GM19372 (cell line): ENCODE measurements around the gene PLXNA1.

Source experiments
- ATAC-seq: cut with Tn5 transposase; IDR thresholded peaks from one replicate; pipeline ENCODE4 v1.9.1; 2021; ENCODE audit warnings: mild to moderate bottlenecking, low read depth, moderate library complexity; ENCODE audit not compliant: unreplicated experiment

The PLXNA1 gene

DNA sequence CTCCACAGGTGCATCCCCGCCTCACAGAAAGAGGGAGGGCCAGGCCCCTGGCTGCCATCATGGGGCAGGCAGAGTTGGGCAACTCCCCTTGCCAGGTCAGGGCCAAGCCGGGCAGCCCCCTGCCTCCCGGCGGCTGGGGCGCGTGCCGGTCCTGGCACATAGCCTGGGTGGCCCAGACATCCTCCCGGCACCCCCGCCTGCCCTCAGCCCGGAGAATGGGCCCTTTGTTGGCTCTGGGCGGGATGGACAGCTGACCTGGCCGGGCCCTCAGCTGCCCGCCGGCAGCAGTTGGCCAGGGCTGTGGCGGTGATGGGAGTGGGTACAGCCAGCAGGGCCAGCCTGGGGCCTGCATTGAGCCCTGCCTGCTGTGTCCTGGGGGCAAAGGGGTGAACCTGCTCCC is 16.5 kb downstream of the PLXNA1 start:
- ATAC-seq = no peak

DNA sequence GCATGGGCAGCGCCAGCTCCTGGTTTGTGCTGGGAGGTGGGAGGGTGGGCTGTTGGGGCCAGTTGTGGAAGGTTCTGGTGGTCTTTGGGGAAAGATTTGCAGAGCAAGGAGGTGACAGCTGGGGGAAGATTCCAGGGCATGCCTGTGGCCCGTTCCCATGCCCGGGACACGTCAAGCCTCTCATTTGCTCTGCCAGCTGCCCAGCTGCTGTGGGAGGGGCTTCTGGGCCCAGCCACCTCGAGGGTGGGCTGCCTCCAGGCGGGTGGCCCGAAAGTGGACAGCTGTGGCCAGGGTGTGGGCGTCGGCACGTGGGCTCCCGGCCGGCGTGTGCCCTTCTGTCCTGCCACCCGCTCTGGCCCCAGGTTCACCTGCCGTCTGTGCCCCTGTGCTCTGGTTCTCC is 17.2 kb downstream of the PLXNA1 start:
- ATAC-seq = no peak

DNA sequence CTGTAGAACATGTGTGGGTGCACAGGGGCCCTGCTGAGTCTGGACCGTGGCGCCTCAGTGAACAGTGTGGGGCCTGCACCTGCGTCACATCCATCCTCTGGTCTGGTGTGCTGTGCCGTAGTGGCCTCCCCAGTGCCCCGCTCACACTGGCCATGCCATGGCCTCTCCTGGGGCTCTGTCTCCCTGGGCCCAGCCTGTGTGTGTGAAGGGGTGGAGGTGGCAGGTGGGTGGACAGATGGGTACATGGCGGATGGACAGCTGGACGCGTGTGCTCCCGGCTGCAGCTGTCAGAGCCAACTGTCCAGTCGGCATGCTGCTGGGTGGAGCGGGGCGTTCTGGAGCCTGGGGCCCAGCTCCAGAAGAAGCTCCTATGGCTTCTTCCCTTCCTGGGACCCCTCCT is 17.8 kb downstream of the PLXNA1 start:
- no peak for ATAC-seq

DNA sequence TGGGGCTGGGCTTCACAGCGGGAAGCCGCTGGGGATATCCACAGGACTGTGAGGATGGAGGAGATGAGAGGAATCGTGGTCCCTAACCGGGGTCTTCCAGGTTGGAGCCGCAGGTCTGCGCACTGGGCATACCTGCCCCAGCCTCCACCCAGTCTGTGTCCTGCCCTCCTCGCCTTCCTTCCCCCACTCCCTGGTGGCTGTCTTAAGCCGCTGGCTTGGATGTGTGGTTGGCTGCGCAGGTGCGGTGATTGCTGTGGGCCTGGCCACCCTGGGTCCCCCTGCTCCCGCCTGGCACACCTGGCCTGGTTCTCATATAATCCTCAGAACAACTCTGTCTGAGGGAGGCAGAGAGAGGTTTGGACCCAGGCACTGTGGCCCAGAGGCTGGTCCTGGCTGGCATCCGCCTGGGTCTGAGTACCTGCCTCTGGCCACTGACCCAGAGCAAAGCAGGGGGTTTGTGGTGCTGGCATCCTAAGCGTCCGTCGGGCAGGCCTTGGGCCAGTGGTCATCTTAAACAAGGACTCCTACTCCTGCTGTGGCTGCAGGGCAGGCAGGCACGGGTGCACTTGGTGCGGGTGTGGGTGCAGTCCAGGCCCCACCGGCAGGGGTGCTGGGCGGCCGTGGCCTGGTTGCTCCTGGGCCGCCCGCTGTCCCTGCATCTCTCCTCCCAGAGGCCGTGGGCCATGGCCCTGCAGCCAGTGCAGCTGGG is 18.7 kb downstream of the PLXNA1 start:
- ATAC-seq = no peak

DNA sequence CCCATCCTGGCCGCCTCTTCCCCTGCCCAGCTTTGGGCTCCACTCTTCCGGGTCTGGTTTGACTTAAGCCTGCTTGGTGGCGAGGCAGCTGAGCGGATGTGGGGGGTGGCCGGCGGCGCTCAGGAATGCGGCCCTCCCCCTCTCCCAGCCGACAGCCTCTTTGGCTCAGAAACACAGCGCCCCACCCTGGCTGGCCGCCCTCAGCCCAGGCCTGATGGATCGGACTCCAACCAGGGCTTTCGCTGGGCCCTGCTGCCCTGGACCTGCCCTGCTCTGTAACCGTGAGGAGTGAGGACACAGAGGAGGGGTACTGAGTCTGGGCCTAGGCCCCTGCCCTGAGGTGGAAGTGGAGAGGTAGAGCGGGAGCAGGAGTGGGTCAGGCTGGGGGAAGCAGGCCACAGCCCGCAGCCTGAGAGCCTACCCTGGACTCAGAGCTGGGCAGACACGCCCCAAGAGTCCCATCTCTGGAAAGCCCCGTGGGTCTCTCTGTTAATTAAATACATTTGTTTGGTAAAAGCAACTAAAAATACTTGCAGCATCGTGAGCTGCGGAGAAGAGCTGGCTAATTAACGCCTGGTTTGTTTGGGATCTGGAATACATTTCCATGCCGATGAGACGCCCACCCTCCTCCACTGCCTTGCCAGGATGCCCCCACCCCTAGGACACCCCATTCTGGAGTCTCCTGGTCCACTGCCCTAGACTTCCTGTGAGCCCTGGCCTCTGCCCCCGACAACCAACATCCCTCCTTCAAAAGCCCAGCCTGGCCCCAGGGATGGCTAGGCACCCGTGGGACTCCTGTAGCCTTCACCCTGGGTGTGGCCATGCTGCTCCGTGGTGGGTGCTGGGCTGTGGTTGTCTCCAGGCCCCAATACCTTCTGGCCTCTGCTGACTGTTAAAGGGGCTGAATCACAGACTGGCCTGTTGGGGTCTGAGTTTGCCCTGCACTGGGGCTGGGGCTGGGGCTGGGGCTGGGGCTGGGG is 19.6 kb downstream of the PLXNA1 start:
- no peak for ATAC-seq

DNA sequence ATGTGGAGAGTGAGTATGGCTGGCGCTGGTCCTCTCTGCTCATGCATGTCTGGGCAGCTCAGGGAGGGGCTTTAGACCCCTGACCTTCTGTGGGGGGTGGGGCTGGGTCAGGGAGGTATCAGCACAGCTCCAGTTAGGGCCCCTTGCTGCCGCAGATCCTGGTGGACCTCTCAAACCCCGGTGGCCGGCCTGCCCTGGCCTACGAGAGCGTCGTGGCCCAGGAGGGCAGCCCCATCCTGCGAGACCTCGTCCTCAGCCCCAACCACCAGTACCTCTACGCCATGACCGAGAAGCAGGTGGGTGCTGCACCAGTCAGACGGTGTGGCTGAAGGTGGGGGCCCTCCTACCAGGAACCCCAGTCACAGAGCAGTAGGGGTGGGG is 20.2 kb downstream of the PLXNA1 start:
- no peak for ATAC-seq

DNA sequence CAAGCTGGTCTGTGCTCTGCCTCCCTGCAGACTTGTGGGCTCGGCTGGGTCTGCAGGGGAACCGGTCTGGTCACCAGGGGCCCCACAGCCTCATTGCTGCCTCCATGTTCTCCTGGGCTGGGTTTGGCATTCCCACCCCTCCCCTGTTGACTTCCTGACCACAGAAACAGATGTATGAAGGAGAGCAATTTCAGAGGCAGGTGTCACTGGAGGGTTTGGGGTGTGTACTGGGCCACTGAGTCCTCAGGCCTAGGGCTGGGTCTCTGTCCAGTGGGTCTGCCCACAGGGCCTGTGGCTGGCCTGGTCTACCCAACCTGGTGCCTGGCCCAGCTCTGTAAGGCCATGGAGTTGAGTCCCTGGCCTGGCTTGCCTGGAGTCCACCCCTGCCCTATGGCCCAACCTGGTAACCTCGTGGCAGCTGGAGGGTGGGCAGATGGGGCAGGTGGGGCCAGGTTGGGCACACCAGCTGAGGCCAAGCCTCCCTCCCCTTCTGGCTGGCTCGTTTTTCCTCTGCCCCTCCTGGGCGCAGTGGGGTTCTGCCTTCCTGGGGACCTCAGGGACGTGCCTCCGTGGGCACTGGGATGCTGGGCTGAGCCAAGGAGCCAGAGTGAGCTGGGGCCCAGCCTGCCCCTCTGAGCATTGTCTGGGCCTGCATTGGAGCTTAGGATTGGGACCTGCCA is 20.8 kb downstream of the PLXNA1 start:
- no peak for ATAC-seq

DNA sequence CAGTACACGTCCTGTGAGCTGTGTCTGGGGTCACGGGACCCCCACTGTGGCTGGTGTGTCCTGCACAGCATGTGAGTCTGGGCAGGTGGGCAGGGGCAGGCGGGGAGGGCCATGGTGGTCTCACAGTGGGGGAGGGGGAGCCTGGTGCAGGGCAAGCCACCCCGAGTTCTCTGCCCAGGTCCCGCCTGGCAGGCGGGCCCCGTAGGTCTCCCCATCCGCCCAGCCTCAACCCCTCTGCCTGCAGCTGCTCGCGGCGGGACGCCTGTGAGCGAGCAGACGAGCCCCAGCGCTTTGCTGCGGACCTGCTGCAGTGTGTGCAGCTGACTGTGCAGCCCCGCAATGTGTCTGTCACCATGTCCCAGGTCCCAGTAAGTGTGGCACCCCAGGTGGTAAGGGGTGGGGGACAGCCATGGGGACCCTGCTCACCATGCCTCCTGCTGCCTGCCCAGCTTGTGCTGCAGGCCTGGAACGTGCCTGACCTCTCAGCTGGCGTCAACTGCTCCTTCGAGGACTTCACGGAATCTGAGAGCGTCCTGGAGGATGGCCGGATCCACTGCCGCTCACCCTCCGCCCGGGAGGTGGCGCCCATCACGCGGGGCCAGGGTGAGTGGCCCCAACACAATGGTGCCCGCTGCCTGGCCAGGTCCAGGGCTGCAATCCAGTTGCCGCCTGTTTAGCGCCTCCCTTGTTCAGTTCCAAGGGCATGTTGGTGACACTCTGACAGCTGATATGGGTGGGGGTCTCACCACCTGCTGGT is 21.9 kb downstream of the PLXNA1 start:
- ATAC-seq = no peak

DNA sequence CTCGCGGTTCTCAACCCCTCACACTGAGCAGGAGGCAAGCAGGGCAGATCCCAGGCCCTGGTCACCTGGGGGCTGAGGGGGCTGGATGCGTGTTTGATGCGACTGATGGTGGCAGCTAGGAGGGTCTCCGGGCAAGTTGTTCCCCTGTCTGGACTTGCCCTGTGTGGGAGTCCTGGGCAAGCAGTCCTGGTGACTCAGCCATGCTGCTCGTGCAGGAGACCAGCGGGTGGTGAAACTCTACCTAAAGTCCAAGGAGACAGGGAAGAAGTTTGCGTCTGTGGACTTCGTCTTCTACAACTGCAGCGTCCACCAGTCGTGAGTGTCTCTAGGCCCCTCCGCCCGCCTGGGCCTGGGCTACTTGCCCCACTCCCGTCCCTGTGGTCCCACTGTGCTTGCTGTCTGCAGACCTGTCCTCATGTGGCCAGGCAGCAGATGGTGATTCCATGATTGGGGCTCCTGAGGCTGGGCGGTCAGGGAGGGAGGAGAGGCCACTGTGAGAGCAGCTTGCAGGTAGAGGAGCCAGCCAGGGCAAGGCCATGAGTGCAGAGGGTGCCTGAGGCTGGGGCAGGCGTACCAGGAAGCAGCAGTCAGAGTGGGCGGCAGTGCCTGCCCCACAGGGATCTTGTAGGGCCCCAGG is 23.1 kb downstream of the PLXNA1 start:
- ATAC-seq = no peak

DNA sequence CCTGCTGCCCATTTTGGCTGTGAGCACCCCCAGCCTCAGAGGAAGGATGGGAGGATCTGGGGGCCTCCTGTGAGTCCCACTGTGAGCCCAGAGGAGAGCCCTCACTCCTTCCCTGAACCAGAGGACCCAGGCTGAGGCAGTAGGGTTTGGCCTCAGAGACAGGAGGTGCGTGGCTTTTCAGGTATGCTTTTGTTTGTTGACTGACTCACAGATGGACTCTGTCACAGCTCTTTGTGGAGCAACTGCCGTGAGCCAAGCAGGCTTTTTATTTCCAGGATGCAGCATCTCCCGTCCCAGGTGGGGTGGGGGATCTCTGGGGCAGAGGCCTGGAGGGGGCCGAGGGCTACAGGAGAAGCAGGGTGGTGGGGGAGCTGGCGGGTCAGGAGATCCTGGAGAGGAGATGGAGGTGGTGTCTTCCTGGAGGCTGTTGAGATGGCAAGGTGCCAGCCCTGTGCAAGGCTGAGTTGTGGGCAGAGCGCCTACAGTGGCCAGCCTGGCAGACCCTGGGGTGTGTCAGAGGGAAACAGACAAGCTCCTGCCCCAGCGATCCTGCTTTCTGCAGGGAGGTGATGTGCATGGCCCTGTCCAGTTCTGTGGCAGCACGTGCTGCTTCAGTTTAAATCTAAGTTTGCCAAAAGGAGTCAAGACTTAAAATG is 24.0 kb downstream of the PLXNA1 start:
- ATAC-seq = no peak

DNA sequence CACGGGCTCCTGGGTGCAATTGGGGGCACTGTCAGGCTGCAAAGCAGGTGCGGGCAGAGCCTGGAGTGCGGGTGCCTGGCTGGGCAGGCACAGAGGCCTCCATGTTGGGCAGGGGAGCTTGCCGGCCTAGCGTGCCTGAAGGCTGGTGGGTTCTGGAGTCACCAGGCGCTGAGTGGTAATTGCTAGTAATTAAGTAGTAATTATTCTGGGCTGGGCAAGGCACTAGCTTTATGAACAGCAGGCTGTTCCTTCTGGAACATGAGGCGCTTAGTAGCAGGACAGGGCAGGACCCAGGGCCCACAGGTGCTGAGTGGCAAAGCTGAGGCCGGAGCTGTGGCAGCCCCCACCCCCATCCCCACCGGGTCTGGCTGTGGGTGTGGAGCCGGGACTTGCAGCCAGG is 25.3 kb downstream of the PLXNA1 start:
- ATAC-seq = no peak

DNA sequence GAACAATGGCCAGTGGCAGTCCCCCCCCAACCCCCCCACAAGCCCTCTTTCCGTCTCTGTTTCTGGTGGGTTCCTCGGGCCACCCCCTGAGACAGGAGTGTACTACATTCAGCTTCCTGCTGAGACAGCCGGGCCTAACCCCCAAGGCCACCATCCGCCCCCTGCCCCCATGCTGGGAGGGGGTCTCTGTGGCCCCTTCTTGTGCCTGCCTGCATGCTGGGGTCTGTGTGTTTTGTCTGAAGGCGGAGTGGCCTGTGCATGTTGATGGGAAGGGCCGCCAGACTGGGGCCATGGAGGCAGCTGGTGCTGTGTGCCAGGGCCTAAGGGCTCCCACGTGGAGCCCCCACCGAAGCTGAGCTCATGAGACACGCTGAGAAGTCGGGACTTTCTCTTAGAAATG is 26.6 kb downstream of the PLXNA1 start:
- no peak for ATAC-seq

DNA sequence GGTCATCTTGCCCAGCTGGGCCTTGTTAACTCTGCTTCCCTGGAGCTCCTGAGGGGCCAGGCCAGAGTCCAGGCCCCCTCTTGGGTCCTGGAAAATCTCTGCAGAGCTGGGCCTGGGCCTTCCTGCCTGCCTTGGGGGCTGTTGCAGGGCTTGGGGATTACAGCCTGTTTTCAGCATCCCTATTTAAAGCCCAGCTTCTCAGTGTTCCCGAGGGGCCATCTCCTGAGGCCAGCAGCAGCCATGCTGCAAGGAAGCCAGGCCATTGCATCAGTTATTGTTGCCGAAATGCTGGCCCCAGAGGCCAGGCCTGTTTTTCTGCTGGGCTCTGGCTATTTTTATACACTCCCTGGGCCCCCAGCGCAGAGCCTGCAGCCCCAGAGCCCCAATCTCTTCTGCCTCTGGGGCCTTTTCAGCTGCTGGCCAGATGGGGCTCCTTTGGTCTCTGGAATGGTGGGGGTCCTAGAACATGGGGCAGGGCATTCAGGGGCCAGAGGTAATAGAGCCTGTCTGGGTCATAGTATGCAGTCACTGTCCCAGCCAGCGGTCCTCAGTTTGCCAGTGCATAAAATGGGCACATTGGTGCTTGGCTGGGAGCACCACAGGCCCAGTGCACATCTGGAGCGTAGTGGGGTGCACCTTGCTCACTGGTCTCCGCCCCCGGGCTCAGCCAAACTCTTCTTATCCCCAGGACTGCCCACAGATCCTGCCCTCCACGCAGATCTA is 28.5 kb downstream of the PLXNA1 start:
- ATAC-seq = no peak

DNA sequence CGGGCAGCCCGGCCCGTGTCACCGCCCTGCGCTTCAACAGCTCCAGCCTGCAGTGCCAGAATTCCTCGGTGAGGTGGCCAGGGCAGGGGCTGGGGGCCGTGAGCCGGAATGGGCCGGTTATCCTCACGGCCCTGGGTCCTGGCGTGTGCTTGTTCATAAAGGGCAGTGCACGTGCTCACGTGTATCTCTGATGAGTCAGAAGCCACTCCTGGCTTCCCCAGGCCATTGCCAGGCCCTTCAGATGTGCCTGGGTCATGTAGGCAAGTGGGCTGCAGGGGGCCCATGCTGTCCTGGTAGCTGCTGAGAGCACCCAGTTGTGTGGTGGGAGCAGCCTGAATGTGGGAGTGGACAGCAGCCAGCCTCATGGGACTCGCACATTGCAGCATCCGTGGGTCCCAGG is 29.2 kb downstream of the PLXNA1 start:
- no peak for ATAC-seq

DNA sequence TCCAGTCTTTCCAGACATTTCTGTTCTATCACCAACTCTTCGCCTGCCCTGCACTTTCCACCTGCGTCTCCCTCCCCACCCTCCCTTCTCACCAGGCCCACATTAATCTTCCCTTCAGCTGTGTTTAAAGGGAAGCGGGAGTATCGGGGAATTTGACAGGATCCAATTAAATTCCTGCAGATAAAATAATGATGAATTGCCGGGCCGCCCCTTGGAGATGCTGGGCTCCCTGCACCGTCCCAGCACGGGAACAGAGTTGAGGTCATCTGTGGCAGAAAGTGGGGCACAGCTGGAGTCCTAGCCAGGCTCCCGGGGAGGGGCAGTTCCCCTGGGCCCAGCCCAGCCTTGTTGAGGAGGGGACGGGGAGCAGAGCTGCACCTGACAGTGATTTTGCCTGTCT is 30.3 kb downstream of the PLXNA1 start:
- no peak for ATAC-seq

DNA sequence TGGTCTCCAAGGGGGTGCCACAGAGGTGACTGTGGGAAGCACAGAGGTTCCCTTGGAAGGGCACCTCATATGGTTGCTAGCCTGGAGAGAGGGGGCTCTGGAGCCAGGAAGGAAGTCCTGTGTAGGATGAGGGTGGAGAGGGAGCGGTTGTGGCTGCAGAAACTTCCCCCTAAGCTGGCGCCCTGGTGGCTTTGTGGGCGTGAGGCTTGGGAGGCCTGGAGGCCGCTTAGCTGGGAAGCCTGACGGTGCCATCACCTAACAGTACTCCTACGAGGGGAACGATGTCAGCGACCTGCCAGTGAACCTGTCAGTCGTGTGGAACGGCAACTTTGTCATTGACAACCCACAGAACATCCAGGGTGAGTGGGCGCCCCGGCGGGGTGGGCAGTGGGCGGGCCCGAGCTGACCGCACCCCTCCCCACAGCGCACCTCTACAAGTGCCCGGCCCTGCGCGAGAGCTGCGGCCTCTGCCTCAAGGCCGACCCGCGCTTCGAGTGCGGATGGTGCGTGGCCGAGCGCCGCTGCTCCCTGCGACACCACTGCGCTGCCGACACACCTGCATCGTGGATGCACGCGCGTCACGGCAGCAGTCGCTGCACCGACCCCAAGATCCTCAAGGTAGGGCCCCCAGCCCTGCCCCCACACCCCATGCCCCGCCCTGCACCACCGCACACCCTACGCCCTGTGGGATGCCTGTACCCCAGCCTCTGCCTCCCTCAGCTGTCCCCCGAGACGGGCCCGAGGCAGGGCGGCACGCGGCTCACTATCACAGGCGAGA is 31.0 kb downstream of the PLXNA1 start:
- ATAC-seq = no peak

DNA sequence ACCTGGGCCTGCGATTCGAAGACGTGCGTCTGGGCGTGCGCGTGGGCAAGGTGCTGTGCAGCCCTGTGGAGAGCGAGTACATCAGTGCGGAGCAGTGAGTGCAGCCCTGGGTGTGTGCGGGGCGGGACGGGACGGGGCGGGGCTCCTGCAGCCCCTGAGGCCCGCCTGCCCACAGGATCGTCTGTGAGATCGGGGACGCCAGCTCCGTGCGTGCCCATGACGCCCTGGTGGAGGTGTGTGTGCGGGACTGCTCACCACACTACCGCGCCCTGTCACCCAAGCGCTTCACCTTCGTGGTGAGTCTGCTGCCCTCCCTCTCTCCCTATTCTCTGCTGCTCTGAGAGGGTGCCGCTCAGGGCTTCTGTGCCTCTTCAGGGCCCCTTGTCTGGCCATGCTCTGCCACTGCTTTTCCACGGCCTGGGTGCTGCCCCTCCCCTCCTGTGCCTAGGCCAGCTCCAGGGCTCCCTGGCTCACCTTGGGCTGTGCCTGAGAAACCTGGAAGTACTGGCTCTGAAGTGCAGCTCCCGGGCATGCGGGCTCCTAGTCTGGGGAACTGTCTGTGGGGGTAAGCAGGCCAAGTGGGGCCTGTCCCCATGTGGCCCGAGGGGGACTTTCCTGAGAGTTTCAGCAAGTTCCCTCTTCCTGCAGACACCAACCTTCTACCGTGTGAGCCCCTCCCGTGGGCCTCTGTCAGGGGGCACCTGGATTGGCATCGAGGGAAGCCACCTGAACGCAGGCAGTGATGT is 31.8 kb downstream of the PLXNA1 start:
- no peak for ATAC-seq
